HG03064 (cell line): Measurements from ENCODE around the gene IL17C.

Experiments
- ATAC-seq: cut with Tn5 transposase; IDR thresholded peaks from one replicate; pipeline ENCODE4 v1.9.1; 2021; ENCODE audit warnings: low read depth; ENCODE audit not compliant: unreplicated experiment

Gene IL17C

DNA sequence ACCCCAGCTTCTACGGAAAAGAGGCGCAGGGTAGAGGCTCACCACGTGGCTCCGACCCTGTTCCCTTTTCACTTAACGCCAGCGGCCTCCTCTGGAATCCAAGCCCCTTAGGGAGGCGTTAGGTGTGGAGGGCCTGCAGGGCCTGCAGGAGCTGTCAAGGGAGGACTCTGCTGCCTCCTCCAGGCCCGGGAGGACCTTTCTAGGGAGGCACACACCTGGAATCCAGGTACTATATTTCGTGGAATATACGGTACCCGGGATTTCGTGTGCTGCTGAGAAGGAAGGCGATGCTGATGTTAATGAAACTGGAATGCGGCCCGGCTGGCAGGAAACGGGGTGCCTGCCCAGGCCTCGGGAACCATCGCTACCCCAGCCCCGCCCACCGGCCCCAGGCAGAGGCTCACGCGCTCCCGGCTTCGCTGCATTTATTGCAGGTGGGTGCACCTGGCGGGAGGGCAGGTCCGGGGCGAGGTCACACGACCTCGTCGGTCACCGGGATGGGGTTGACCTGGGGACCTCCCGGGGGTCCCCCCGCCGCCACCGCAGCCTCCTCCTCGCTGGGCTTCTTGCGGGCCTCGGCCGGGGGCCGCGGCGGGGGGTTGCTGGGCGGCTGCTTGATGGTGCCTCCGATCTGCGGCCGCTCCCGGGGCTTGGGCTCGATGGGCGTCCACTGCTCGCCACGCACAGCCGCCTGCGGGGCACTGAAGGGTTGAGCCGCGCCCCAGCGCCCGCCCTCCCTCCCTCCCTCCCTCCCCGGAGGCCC lies 4.7 kb downstream of the IL17C start:
- ATAC-seq, result no peak

- ATAC-seq, result no peak
These were observed 5.2 kb downstream of the IL17C start for GRCh38 chr16:88643644-88643932.

- no peak for ATAC-seq
These were observed 7.1 kb downstream of the IL17C start for GRCh38 chr16:88645455-88645854.

- ATAC-seq, result no peak
These were observed 7.6 kb downstream of the IL17C start for GRCh38 chr16:88645941-88646340.

DNA sequence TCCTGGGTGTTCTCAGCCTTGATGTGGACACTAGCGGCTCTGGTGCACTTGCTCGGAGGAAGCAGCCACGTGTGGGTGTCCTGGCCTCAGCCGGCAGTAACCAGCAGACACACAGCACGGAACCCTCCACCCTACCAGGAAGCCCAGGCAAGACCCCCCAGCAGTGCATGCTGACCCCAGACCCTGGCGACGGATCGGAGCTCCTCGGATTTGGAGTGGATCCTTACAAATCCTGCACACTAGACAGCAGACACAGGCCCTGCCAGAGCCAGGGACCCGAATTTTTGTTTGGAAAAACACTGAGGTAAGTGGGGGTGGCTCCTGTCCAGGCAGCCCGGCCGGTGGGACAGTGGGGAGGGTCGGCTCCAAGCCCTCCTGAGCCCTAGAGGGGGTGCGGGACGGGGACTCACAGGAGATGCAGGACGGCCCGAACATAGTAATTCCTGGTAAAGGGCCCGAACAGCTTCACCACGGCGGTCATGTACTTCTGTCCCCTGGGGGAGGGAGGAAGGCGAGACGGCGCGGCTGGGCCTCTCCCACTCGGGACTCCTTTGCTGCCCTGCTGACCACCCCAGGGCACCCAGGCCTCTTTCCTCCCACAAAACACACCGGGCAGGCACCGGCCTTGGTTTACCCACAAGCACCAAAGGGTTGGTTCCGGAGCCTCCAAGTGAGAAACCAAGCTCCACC lies 8.1 kb downstream of the IL17C start:
- ATAC-seq, result no peak

- ATAC-seq, result no peak
These were observed 9.1 kb downstream of the IL17C start for GRCh38 chr16:88647178-88648070.

DNA sequence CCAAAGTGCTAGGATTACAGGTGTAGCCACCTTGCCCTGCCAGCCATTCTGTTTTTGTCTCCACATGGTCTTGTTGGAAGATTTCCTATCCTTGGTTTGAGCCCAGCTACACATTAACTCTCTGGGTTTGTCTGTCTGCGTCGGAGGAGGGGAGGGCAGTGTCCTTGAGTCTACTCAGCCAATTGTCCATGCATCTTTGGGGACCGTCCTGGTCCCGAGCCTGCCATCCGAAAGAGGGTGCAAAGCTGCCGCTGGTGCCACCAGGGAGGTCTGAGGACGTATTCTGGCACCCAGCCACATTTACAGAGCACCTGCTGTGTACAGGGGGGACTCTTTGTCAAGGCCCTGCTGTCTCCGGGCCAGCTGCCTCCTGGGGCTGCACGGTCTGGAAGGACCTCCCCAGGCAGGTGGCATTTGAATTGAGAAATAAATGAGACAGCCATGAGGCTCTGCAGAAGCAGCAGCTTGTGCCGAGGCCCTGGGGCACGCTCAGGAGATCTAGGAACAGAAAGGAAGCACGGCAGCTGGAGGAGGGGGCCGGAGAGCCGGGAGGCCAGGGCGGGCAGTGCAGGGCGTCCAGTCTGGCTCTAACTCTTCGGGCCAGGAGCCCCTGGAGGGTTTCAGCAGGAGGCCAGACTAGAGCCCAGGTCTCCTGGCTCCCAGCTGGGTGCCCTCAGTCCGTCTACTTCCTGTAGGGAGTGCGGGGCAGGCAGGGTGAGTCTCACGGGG lies 11.0 kb downstream of the IL17C start:
- ATAC-seq, result no peak

DNA sequence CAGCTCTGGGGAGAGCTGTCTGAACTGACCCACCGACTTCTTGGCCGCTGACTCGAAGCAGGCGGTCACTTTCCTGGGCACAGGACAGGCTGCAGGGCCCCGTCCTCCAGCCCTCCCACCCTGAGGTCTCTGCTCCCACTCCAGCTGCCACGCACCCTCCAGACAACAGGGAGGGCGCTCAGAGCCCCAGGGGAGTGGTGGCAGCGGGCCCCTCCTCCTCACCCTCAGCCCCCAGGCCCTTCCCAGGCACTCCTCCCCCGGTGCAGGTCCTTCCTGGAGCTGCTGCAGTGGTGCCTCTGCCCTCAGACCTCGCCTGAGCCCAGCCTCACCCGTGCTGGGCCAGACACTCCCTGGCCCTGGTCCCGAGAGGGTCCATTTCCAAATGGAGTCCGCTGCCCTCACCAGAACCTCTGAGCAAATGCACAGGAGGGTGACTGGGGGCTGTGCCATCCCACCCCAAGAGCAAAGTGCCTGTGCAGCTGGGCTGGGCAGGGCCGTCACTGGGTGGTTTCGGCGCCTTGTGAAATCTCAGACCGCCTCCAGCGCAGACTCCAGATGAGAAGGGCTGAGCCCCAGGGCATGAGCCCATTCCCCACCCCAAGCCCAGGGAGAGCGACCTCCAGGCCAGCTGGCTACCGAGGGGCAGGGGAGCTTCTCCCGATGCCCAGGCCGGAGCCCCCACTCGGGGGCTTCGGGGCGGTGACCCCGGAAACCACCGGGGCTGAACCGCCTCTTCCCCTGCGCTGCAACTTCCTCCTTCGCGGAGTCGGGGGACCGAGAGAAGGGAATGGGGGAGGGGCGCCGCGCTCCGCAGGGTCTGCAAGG lies 11.8 kb downstream of the IL17C start:
- no peak for ATAC-seq

GRCh38 chr16:88650749-88651275 lies 12.4 kb downstream of the IL17C start, which contains the start of gene CYBA:
Gene CYBA, minus strand, starts transcription at chr16:88651053. Its CDS starts 40 bp downstream, at chr16:88651013.
- ATAC-seq, result peak; percentile 67

GRCh38 chr16:88651276-88651988 lies 13.1 kb downstream of the IL17C start:
- ATAC-seq, result peak; percentile 73

GRCh38 chr16:88651989-88652761 lies 13.8 kb downstream of the IL17C start:
- no peak for ATAC-seq

- no peak for ATAC-seq
These were observed 14.3 kb downstream of the IL17C start for GRCh38 chr16:88652762-88653063.

DNA sequence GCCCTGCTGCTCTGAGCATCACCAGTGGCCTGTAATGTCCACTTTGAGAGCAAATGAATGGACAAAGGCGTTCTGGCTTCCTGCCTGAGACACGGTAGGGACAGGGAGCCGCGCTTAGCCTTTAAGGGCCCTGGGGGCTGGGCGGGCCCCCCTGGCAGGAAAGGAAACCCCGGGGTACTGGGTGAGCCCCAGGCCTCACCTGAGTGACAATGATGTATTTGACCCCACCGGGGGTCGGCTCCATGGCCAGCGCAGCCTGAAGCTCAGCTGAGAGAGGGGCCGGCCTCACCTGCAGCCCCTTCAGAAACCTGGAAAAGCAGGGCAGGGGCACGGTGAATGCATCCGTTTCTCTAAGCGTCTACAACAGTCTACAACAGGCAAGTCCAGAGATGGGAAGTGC lies 14.7 kb downstream of the IL17C start:
- ATAC-seq, result no peak

DNA sequence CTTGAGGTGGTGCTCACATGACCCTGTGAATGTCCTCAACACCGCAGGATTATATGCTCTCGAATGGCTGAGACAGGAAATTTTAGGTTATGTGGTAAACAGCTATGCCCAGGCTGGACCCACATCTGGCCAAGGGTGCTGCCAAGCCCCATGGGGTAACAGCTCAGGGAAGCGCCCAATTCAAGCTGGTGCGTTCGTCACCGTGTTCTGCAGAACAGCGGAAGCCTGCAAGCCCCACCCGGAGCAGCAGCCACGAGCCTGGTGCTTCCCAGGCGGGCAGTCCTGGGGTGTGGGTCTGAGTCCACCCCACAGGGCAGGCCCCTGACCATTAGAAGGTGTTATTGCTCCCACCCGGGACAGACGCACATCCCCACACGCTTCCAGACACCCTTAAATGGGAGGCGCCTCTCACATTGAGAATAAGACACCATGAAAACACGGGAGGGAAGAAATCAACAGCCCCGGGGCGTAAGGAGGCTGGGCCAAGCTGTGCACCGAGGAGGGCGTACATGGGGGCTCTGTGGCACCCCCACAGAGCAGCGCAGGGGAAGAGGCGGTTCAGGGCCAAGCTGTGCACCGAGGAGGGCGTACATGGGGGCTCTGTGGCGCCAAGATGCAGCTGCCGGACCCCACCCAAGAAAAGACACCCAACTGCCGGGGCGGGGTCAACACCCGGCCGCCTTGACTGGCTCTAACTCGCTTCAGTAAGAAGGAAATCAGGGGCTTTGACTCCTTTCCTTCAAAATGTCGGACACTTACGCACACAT lies 15.4 kb downstream of the IL17C start:
- no peak for ATAC-seq

DNA sequence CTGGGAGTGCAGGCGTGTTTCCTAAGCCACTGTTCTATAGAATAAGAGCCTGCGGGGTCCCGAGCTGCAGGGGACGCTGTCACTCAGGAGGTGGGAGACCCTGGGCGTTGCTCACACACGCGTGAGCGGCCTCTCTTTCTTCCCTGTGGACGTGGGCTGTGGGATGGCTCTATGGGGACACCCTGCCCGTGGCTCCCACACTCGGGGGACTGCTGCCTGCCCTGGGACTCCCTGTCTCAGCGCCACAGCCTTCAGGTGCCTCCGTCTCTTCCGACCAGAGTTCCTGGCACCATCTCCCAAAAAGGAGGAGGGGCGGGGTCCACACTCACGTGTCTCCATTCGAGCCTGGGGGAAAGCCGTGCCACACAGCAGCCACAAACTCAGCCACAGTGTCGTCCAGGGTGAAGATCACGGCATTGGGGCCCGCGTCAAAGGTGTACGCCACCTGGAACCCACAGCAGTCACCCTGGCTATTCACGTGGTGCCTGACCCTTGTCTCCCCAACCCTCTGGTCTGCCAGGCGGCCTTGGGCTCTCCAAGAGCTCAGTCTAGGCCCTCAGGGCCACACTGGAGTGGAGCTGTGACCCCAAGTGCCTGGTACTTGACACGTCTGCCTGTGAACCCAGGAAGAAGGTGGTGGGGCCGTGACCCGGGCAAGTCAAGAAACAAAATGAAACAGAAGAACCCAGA lies 16.1 kb downstream of the IL17C start:
- ATAC-seq, result no peak

GRCh38 chr16:88655053-88655732 lies 16.8 kb downstream of the IL17C start:
- no peak for ATAC-seq
